ENCODE data around the gene RAB3D.
"Not testable (repeated sequence)": the region's sequence is repeated elsewhere in the genome, so short reads cannot be mapped to it uniquely, and the experiment has no call there.

RAB3D gene

GRCh38 chr19:11337080-11337479 lies 2.4 kb downstream of the RAB3D start:
- no peak for DNase-seq

- no peak for DNase-seq
Observed at GRCh38 chr19:11335449-11336146, 3.9 kb downstream of the RAB3D start.

DNA sequence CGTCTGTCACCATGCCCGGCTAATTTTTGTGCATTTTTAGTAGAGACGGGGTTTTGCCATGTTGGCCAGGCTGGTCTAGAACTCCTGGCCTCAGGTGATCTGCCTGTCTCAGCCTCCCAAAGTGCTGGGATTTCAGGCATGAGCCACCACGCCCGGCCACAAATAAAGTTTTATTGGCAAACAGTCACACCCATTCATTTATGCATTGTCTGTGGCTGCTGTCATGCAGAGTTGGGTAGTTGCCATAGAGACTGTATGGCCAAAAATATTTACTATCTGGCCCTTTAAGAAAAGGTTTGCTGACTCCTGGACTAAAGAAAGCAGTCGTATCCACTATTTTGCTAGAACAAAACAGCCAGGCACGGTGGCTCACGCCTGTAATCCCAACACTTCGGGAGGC lies 5.6 kb downstream of the RAB3D start:
- DNase-seq, result not testable (repeated sequence)

GRCh38 chr19:11332822-11333221 lies 6.6 kb downstream of the RAB3D start:
- DNase-seq, result no peak

DNA sequence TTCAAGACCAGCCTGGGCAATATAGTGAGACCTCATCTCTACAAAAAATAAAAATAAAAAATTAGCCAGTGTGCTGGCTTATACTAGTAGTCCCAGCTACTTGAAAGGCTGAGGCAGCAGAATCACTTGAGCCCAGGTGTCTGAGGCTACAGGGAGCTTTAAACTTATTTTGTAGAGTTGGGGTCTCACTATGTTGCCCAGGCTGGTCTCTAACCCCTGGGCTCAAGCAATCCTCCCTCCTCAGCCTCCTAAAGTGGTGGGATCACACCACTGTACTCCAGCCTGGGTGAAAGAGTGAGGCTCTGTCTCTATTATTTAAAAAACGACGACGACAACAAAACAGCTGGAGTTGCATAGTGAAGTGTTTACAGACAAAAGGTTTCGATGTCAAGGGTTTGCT lies 8.0 kb downstream of the RAB3D start:
- no peak for DNase-seq

DNA sequence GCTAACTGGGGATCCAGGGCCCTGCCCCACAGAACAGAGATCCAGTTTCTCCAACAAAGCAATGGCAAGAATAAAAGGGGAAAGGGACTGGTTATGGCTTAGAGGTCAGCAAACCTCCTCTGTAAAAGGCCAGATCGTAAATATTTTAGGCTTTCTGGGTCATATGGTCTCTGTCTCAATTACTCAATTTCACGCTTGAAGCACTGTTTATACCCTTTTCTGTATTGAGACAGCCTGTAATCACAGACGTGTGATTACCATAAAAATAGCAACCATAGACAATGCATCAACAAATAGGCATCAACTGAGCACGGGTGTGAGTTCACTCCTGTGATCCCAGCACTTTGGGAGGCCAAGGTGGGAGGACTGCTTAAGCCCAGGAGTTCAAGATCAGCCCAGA lies 9.3 kb downstream of the RAB3D start:
- DNase-seq, result no peak

DNA sequence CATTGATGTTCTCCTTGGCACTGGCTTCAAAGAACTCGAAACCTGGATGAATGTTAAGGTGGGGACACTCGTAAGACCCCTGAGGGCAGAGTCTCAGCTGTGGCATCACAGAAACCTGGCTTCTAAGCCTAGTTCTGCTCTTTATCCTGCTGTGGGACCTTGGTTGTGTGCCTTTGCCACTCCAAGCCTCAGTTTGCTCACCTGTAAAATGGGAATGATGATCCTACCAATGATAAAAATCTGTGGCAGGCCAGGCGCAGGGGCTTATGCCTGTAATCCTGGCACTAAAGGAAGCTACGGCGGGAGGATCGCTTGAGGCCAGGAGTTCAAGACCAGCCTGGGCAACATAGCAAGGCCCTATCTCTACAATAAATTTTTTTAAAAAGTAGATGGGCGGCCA lies 13.9 kb downstream of the RAB3D start:
- DNase-seq, result no peak

DNA sequence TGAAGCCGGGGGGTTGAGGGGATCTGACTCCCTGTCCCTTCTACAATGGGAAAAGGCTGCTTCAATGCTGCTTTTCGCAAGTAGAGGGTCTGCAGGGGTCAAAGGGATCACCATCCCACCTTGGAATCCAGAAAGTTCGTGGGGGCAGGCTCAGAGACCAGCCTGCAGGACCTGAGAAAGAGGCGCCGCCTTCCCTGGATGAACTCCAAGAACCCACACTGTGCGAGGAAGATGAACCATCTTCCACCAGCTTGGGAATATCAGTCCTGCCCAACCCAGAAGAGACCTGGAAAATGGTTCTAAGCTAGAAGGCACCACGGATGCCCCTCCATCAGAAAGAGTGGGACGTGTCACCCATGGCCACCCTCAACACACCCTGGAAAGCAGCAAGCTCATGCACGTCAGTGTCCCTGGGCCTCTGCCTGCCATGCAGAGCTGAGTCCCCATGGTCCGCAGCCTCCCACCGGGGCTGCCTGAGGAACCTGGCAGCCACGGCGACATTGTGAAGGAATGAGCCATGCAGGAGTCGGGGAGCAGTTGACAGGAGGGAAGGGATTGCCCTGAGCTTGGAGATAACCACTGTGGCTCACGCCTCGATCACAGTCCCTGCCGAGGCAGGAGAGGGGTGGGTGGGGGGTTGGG lies 14.6 kb downstream of the RAB3D start:
- no peak for DNase-seq

DNA sequence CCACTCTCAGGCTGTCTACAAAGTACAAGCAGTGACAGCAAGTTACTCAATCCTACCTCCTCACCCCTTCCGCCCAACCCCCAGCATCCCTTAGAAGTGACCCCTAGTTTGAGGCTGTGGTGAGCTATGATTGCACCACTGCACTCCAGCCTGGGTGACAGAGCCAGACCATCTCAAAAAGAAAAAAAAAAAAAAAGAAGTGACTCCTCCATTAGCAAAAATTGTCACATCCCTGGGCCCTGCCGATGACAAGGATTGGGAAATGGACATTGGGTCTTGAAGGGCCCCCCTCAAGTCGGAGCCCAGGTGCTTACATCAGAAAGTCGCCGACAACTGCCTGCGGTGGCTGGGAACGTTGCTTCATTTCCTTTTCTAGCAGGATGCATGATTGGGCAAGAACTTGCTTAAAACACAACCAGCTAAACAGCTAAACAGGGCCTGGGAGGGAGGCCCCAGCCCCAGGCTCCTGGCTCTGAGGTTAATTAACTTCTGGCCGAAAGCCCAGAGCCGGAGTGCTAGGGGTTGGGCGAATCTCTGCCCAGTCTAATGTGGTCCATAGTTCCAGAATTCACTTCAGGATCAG lies 15.3 kb downstream of the RAB3D start:
- peak; percentile 33 for DNase-seq

DNA sequence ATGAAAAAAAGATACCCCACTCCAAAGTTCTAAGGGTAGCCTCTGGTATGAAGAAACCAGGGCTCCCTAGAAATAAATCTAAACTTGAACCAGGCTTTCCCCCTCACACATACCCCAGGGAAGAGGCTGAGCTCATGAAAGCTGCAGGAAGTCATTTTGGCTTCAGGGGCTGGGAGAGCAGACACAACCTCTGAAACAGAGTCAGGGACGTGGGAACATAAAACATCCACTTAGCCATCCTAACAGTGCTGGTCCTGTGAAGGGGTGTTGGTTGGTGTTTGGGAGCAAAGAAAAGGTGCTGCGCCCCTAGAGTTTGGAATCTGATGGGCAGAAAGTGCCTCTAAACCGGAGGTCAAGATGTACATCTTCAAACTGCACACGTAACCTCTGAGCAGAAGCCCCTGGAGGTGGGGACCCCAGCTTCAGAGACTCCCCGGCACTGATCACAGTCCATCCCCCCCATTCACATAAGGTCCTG lies 15.8 kb downstream of the RAB3D start:
- no peak for DNase-seq

DNA sequence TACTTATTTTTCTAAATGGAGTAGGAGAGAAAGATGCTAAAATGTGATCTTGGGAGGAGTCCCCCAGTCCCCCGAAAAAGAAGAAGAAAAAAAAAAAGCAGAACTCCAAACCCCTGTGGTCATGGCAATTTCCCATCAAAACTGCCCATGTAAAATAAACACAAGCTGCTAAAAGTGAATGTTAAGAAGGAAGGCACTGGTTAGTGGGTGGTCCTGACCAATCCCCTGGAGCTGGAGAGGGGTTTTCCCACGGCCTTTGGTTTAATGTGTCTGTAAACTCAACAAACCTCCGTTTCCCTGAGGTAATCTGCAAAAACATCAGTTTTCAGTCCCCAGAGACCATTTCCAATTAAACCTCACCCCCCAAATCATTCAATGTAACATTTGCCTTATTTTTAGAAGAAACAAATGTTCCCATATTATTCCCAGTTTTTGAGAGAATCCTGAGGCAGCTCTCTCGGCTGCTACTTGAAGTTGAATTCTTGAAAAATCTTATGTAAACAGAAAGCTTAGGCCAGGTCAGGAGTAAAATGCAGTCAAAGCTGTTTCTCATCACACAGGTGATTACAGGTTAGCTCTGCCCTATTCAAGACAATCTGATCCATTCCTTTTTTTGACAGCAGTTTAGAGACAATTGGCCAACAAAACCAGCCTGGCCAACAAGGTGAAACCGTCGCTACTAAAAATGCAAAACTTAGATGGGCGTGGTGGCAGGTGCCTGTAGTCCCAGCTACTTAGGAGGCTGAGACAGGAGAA lies 17.0 kb downstream of the RAB3D start:
- DNase-seq, result no peak

GRCh38 chr19:11321191-11322126 lies 18.0 kb downstream of the RAB3D start:
- no peak for DNase-seq

GRCh38 chr19:11320278-11320995 lies 19.0 kb downstream of the RAB3D start:
- DNase-seq, result not testable (repeated sequence)

GRCh38 chr19:11306337-11306736 lies 33.1 kb downstream of the RAB3D start:
- DNase-seq, result no peak

GRCh38 chr19:11304936-11305335 lies 34.5 kb downstream of the RAB3D start:
- no peak for DNase-seq

DNA sequence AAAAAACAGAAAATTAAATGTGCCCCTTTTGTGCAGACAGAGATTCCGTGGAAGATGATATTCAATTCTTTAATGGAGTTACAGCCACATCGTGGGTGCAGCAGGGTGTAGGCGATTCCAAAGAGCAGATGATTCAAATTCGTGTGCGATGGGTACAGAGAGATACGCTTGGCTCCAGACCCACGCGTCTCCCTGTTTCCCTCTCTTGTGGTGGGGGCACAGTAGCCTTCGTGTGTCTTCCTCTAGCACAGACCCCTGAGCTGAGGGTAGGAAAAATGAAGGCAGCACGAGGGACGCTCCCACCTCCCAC lies 38.7 kb downstream of the RAB3D start:
- DNase-seq, result no peak

DNA sequence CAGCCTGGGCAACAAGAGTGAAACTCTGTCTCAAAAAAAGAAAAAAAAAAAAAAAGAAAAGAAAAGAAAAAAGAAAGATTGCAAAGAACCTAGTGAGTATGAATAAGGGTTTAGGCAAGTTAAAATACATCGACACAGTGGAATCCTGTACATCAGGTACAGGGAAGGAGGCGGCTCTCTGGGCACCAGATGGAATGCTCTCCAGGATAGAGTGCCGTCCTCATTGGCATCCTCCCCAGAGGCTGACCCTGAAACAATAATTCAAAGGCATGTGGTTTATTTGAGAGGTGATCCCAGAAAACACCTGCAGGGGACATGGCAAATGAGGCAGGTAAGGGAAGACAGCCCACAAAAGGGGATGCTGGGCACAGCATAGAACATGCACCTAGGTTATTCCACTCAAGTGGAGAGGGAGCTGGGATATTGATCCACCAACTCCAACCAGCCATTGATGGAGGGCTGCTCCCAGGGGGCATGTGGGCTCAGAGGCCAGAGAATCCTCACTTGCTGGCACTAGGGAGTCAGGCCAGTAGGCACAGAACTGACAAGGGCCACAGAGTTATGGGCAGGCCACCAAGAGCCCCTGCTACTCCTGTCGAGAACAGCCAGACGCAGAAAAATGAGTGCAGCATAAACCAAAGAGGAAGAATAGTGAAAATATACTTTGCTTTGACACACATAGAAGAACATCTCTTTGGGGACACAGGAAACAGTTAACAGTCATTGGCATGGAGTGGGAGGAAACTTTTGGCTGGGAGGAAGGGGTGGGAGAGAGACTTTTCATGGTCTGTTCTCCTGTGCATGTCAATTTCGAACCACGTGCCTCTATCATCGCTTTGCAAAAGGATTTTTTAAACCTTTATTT lies 39.3 kb downstream of the RAB3D start:
- DNase-seq, result no peak

DNA sequence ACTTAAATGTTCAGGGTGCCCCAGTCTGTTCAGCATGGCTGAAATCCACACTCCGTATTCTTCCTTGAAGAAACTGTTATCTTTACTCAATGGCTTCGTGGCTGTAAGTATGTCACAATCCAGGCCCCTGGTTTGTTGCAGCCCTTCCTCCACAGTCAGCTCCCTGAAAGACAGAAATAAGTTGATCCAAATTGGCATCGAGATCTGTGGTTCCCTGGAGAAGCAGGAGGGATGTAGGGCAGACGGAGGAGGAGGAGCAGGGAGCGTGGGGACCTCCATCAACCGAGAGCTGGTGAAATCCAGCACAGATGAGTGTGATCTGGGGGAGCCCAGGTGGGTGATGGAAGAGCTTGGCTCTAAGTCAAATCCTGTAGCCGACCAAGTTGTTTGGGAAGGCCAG lies 43.2 kb downstream of the RAB3D start:
- no peak for DNase-seq

GRCh38 chr19:11295665-11296245 lies 43.7 kb downstream of the RAB3D start, which contains the start of gene TSPAN16:
TSS of gene TSPAN16 (plus strand) at chr19:11296160. CDS start at chr19:11296298, 138 bp downstream.
- DNase-seq, result no peak

DNA sequence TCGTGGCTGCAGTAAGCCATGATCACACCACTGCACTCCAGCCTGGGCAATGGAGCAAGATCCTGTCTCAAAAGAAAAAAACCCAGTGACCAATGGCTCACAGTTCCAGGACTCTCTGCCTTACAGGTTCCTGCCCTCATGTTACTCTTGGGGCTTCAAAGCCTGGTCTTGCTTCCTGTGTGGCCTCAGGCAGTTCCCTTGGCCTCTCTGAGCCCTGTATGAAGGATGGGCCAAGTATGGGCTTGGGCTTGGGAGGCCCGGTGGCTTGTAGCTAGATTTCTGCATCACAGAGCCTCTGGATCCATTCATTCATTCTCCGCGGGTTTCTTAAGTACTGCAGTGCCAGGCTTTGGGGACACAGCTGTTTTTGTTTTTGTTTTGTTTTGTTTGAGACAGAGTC lies 44.3 kb downstream of the RAB3D start:
- DNase-seq, result no peak
